GM12878 (cell line): ENCODE measurements around the gene ERCC2. TPM values are rescaled to one million over a fixed set of nuclear protein-coding genes. Genes with fewer than 3 reads are reported as not detected.

Experiments
- BCLAF1 ChIP-seq: fragments of 450-650 bp; IDR thresholded peaks from 2 replicates; pipeline ENCODE4 v1.6.1; 2017; ENCODE audit warnings: antibody characterized with exemption, mild to moderate bottlenecking, moderate library complexity
- HDGF ChIP-seq: fragments of 450-650 bp; IDR thresholded peaks from 2 replicates; pipeline ENCODE4 v1.6.1; 2016; ENCODE audit warnings: antibody characterized with exemption
- YBX1 ChIP-seq: fragments of 450-650 bp; IDR thresholded peaks from 2 replicates; pipeline ENCODE4 v1.6.1; 2016; ENCODE audit warnings: antibody characterized with exemption
- ZNF384 ChIP-seq: IDR thresholded peaks from 2 replicates; pipeline ENCODE4 v1.6.1; 2012; ENCODE audit warnings: low read depth, mild to moderate bottlenecking, low read length, improper control_type of control experiment, borderline replicate concordance
- polyA plus RNA-seq, 11 experiments: library from polyadenylated mRNA; depleted of rRNA in 4 of 11; unstranded in 6 of 11; stranded (reverse) in 5 of 11; fragments of >200 nt; fragmentation: Nextera tagmentation in 4 of 11; fragmentation: Illumina TruSeq in 1 of 11; extraction: Ambion mirVana in 4 of 11; extraction: Trizol in 1 of 11; gene quantifications; 1 replicate in 1 of 11; 2 replicates in 10 of 11; pipeline versions ENCODE4 v1.2.1 to v1.2.3, GENCODE V29; 2011 to 2016; ENCODE audit warnings: inconsistent platforms in 2 of 11, missing spikeins in 2 of 11, low read depth in 1 of 11
- total RNA-seq, 4 experiments: library from RNA; depleted of rRNA in 3 of 4; stranded (reverse); fragments of >200 nt in 3 of 4; fragmentation: Illumina TruSeq in 1 of 4; extraction: Trizol in 1 of 4; gene quantifications; 2 replicates each; pipeline versions ENCODE4 v1.2.1 to v1.2.3, GENCODE V29; 2013 to 2021
- TF ChIP-seq, protein P1 (sequence below): fragments of 450-650 bp; IDR thresholded peaks from 2 replicates; pipeline ENCODE4 v1.6.1; 2017; ENCODE audit warnings: mild to moderate bottlenecking

The ERCC2 gene
- total and polyA plus RNA-seq, 10 of the 15 experiments (the other 5 are each of a cell fraction or from before 2014, with no cell fraction given): 1.3 to 40.1 (median 15.6) TPM

GRCh38 chr19:45406226-45407090 is 36.1 kb upstream of the ERCC2 start, which contains the start of gene POLR1G (continued):
- TF ChIP-seq, protein P1, sequence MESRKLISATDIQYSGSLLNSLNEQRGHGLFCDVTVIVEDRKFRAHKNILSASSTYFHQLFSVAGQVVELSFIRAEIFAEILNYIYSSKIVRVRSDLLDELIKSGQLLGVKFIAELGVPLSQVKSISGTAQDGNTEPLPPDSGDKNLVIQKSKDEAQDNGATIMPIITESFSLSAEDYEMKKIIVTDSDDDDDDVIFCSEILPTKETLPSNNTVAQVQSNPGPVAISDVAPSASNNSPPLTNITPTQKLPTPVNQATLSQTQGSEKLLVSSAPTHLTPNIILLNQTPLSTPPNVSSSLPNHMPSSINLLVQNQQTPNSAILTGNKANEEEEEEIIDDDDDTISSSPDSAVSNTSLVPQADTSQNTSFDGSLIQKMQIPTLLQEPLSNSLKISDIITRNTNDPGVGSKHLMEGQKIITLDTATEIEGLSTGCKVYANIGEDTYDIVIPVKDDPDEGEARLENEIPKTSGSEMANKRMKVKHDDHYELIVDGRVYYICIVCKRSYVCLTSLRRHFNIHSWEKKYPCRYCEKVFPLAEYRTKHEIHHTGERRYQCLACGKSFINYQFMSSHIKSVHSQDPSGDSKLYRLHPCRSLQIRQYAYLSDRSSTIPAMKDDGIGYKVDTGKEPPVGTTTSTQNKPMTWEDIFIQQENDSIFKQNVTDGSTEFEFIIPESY: peak; percentile 76; the same call in 1 of the 2 replicates
- TF ChIP-seq BCLAF1: peak; percentile 99
- TF ChIP-seq YBX1: no peak
- TF ChIP-seq HDGF: peak; percentile 67; the same call in 1 of the 2 replicates
- no peak for TF ChIP-seq ZNF384
